ENCODE measurements around the gene LRP1B.

DNA sequence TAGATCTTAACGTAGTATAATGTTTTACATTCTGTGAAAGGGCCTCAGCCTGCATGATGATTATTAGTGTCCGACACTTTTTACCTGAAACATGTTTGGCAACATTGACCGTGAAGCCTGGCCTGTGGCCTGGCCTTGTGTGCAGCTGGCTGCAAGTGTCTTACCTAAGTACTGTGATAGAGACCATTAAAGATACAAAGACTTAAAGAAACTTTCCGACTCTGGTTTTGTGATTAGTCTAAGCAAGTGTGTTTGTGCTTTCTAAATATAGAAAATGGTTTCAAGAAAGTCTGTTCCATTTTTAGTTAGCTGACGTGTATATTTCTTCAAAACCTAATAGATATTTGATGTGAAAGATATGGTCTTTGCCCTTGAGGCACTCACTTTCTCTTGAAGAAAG, 601.8 kb downstream of the LRP1B start:
- TF ChIP-seq CTCF (IDR thresholded peaks at IDR 0.05): no peak
- no peak for TF ChIP-seq POLR2A (IDR thresholded peaks at IDR 0.05)

Measured in Peyer's patch (tissue), 4 donors.